Kidney epithelial cell (primary cell): ENCODE data around the gene YWHAG. TPM values are rescaled to one million over a fixed set of nuclear protein-coding genes. Genes with fewer than 3 reads are reported as not detected.
"Not testable (repeated sequence)": the region's sequence is repeated elsewhere in the genome, so short reads cannot be mapped to it uniquely, and the experiment has no call there.

Experiments used
- DNase-seq: peaks from one replicate; pipeline ENCODE4 v3.0.0-alpha.2; 2010; ENCODE audit warnings: low read depth
- H3K27me3 ChIP-seq: 2 replicates; pipeline ENCODE4 v1.6.0; 2011; ENCODE audit warnings: low read length; ENCODE audit not compliant: control insufficient read depth, insufficient read depth
- H3K36me3 ChIP-seq: 2 replicates; pipeline ENCODE4 v1.5.1; 2011; ENCODE audit warnings: low read length; ENCODE audit not compliant: control insufficient read depth, insufficient read depth
- H3K4me3 ChIP-seq: 2 replicates; pipeline ENCODE4 v1.5.1; 2011; ENCODE audit warnings: low read depth, mild to moderate bottlenecking, control low read depth, low read length
- CTCF ChIP-seq: IDR thresholded peaks from 2 replicates; pipeline ENCODE4 v1.5.1; 2011; ENCODE audit warnings: mild to moderate bottlenecking, moderate library complexity, low read length, control low read depth, inconsistent platforms; ENCODE audit not compliant: insufficient read depth, poor library complexity, severe bottlenecking
- total RNA-seq: library from RNA; depleted of rRNA; stranded (reverse); fragments of >200 nt; gene quantifications from 2 replicates; pipeline ENCODE4 v1.2.3, GENCODE V29; 2015

Gene YWHAG
- total RNA-seq, 1 donor from 2014 or later = 115 TPM

- no peak for TF ChIP-seq CTCF
- no peak for DNase-seq
- Histone ChIP-seq H3K27me3 (no peaks in the 10 kb centered on the region), H3K36me3 (peaks cover 4% of the 10 kb centered on the region), H3K4me3 (no peak overlapping the region)
These were observed 16.6 kb downstream of the YWHAG start for GRCh38 chr7:76342222-76342621.

DNA sequence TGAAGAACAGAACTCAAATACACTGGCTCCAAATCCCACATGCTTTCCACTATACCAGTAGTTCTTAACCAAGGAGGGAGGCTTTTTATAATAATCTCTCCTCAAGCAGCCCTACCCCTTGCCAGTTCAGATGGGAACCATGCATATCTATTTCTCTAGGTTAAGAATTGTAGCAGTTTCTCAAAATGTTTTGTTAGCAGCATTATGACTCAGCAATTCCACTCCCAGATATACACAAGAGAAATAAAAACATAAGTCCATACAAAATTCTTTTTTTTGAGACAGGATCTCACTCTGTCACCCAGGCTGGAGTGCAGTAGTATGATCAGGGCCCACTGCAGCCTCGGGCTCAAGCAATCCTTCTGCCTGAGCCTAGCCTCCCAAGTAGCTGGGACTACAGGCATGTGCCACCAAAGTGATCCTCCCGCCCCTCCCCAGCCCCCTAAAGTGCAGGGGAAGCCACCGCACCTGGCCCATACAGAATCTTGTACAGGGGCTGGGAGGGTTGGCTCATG lies 18.1 kb downstream of the YWHAG start:
- peaks cover 3% of the 10 kb centered on the region for H3K36me3 ChIP-seq

DNA sequence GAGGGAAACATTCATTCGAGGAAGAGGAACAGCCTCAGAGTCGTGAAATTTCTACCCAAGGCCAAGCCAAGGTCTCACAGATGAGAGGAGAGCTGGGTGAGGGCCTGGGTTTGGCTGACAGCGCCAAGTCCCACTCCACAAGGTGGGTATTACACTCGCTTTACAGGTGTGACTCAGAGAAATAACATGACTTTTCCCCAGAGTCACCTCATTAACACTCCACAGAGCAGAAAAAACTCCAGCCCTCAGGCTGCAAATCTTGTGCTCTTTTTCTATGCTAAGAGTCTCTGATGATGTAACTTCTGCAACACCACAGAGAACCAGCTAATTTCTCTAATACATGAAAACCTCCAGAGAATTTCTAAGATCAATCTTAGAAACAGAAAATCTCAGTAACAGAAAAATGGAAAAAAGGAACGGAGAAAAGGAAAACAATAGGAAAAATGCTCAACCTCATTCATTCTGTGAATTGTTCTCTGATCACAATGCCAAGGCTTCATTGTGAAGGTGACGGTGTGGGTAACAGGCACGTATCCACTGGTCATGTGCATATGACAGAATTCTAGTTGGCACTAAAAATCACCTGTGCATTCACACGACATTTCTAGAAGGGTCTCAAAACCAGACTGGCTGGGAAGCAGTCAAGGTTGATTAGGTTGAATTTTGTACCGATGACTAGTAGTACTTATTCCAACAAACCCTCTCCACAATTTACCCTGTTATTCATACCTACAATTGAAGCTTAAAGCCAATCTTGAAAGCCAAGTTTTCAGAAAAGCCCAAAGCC lies 20.3 kb downstream of the YWHAG start:
- Histone ChIP-seq H3K36me3 (no peaks in the 10 kb centered on the region), H3K27me3 (no peaks in the 10 kb centered on the region), H3K4me3 (no peak overlapping the region)
- no peak for TF ChIP-seq CTCF
- peak; percentile 71 for DNase-seq

More for the DNA sequence above, 18.1 kb downstream of the YWHAG start:
- TF ChIP-seq CTCF = no peak
- DNase-seq = no peak
- H3K4me3 ChIP-seq = no peak overlapping the region
- H3K27me3 ChIP-seq = no peaks in the 10 kb centered on the region

DNA sequence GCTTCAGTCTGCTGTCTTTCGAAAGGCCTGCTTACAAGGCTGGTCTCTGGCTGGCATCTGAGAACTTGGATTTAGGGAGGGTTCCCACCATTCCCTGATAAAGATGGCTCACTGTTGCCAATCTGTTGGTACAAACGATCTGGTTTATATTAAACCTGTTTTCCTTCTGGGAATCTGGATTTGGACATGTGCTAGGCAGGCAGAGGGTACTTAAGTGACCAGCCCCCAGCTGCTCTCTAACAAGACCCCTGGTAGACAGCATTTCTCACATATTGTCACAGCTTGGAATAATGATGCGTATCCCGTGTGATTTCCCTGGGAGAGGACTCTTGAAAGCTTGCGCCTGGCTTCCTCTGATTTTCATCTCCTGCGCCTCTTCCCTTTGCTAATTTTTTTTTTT lies 21.6 kb downstream of the YWHAG start:
- TF ChIP-seq CTCF = no peak
- Histone ChIP-seq H3K36me3 (no peaks in the 10 kb centered on the region), H3K27me3 (no peaks in the 10 kb centered on the region), H3K4me3 (no peak overlapping the region)
- no peak for DNase-seq

GRCh38 chr7:76336094-76336493 lies 22.7 kb downstream of the YWHAG start:
- Histone ChIP-seq H3K27me3 (no peaks in the 10 kb centered on the region), H3K36me3 (no peaks in the 10 kb centered on the region), H3K4me3 (no peak overlapping the region)
- TF ChIP-seq CTCF = no peak
- DNase-seq = no peak

DNA sequence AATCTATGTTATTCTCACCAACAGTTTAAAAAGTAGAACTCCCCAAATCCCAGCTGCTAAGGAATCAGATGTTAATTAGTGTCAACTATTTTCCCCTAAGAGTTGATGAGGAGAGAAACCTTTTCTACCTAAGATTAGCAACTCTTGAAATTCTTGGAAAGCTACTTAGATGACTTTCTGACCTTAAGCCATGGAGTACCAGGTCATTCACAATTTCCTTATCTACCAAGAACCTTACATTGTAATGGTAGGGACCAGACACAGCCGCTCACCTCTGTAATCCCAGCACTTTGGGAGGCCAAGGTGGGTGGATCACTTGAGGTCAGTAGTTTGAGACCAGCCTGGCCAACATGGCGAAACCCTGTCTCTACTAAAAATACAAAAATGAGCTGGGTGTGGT lies 23.4 kb downstream of the YWHAG start:
- H3K27me3 ChIP-seq, H3K36me3 ChIP-seq, DNase-seq, H3K4me3 ChIP-seq: not testable (repeated sequence)
